Muscle layer of colon (tissue), 2 donors: ENCODE measurements around the gene HOXA7.

ENCODE experiments used
- H3K27ac ChIP-seq: one replicate; pipeline ENCODE4 v1.7.0; 2013; ENCODE audit warnings: low read depth, mild to moderate bottlenecking, low read length, moderate library complexity
- H3K27me3 ChIP-seq, 2 donors: one replicate each; pipeline ENCODE4 v1.7.0; 2013; ENCODE audit warnings: low read length in 2 of 2, mild to moderate bottlenecking in 2 of 2; ENCODE audit not compliant: insufficient read depth in 2 of 2, control insufficient read depth in 1 of 2
- H3K36me3 ChIP-seq: one replicate; pipeline ENCODE4 v1.7.0; 2013; ENCODE audit warnings: mild to moderate bottlenecking, low read length; ENCODE audit not compliant: insufficient read depth
- H3K4me1 ChIP-seq: one replicate; pipeline ENCODE4 v1.7.0; 2013; ENCODE audit warnings: mild to moderate bottlenecking, low read length; ENCODE audit not compliant: insufficient read depth
- H3K4me3 ChIP-seq, 2 donors: one replicate each; pipeline ENCODE4 v1.7.0; 2013; ENCODE audit warnings: low read length in 2 of 2, low read depth in 1 of 2, mild to moderate bottlenecking in 1 of 2, moderate library complexity in 1 of 2
- H3K9ac ChIP-seq: one replicate; pipeline ENCODE4 v1.7.0; 2013; ENCODE audit warnings: low read length
- H3K9me3 ChIP-seq: one replicate; pipeline ENCODE4 v1.7.0; 2013; ENCODE audit warnings: mild to moderate bottlenecking, low read length
- donor health status: abdominal sarcoma.
- donor health status: Adenocarcinoma of cecum.

The HOXA7 gene

DNA sequence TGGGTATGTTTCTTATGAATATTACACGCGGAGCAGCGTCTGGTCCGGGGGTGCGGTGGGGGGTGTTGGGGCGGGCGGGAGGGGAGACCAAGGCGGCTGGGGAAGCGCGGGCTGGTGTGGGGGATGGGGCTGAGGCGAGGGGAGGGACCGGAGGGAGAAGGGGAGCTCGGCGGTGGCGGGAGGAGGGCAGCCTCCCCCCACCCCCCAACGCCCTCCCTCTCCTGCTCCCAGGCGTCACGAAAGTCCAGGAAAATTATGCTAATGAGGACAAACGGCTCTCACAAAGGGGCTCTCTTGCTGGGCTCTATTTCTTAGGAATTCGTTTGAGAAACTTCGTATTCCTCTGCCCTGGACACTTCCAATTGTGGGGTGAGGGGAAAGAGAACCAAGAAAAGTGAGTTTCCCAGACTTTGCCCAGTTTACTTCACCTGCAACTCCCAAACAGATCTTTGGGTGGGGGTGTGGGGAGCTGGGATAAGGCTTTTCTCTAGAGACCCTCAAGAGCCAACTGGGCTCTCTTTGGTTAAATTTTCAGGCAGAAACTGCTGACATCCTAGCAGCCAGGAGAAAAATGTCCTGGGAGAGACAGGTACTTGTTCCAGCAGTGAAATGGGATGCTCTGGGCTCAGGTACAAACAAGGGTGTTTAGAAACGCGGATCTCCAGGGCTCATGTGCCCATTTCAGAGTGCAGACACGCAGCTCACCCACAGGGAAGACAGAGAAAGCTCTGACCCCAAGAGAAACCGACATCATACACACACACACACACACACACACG is 42.3 kb downstream of the HOXA7 start:
- Histone ChIP-seq H3K27me3 (no peaks in the 10 kb centered on the region), H3K27ac (peak overlapping the region; percentile 84), H3K4me1 (peaks cover 66% of the 10 kb centered on the region), H3K9ac (peak overlapping the region; percentile 64), H3K36me3 (peaks cover 1% of the 10 kb centered on the region), H3K4me3 (peak overlapping the region; percentile 30 to 70), H3K9me3 (no peaks in the 10 kb centered on the region)

- peak overlapping the region; percentile 50 for H3K9ac ChIP-seq
- peak overlapping the region; percentile 17 to 62 for H3K4me3 ChIP-seq
- H3K4me1 ChIP-seq, result peaks cover 66% of the 10 kb centered on the region
- no peaks in the 10 kb centered on the region for H3K9me3 ChIP-seq
- H3K27me3 ChIP-seq, result no peaks in the 10 kb centered on the region
- no peaks in the 10 kb centered on the region for H3K36me3 ChIP-seq
- peak overlapping the region; percentile 67 for H3K27ac ChIP-seq
Measured at GRCh38 chr7:27112955-27113949, 43.2 kb downstream of the HOXA7 start.

GRCh38 chr7:27112361-27112760 is 44.1 kb downstream of the HOXA7 start:
- Histone ChIP-seq H3K27ac (peak overlapping the region; percentile 67), H3K9me3 (no peaks in the 10 kb centered on the region), H3K36me3 (no peaks in the 10 kb centered on the region), H3K4me1 (peaks cover 64% of the 10 kb centered on the region), H3K27me3 (no peaks in the 10 kb centered on the region), H3K4me3 (peak overlapping the region in 1 of 2 donors; percentile 17), H3K9ac (peak overlapping the region; percentile 50)

- no peaks in the 10 kb centered on the region for H3K9me3 ChIP-seq
- H3K36me3 ChIP-seq, result no peaks in the 10 kb centered on the region
- H3K4me3 ChIP-seq, result no peak overlapping the region
- H3K9ac ChIP-seq, result peak overlapping the region; percentile 50
- H3K27me3 ChIP-seq, result no peaks in the 10 kb centered on the region
- H3K4me1 ChIP-seq, result peaks cover 62% of the 10 kb centered on the region
- peak overlapping the region; percentile 67 for H3K27ac ChIP-seq
Measured at GRCh38 chr7:27111751-27112277, 44.7 kb downstream of the HOXA7 start.

GRCh38 chr7:27111042-27111750 is 45.3 kb downstream of the HOXA7 start:
- Histone ChIP-seq H3K9ac (no peak overlapping the region), H3K27ac (peak overlapping the region; percentile 67), H3K4me1 (peaks cover 56% of the 10 kb centered on the region), H3K4me3 (peak overlapping the region in 1 of 2 donors; percentile 44), H3K36me3 (no peaks in the 10 kb centered on the region), H3K27me3 (no peaks in the 10 kb centered on the region), H3K9me3 (no peaks in the 10 kb centered on the region)

DNA sequence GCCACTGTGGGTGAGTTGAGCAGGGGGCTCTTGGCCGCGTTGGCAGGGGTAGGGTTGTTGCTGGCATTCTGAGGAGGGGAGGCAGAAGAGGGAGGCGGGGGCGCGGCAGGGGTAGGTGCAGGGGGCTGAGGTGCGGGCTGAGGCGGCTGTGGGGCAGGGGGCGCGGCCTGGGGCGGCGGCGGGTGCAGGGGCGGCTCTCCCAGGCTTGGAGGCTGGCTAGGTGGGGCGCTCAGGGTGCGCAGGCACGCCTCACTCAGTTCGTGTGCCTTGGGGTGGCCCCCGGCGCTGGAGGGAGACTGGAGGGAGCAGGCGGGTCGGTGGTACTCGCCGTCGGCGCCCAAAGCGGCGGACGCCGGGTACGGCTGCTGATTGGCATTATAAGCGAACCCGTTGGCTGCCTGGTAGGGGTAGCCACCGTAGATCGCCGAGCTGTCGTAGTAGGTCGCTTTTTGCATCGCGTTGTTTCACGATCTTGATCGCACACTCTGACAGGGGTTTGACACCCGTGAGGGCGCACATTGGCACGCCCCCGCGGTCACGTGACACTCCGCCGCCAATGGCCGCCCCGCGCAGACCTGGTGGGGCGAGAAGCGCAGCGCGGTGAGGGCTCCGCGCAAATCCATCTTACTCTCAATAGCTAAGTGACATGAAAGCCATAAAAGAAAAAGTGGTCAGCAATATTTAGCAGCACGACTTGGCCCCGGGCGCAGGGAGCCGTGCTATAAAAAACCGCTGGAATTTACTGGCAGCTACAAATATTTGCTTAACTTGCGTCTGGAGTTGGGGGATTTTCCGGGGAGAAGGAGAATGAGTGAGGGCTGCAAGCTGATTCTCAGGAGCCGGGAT is 46.1 kb downstream of the HOXA7 start:
- Histone ChIP-seq H3K9me3 (no peaks in the 10 kb centered on the region), H3K27me3 (no peaks in the 10 kb centered on the region), H3K4me3 (peak overlapping the region in 1 of 2 donors; percentile 44), H3K27ac (peak overlapping the region; percentile 67), H3K4me1 (peaks cover 61% of the 10 kb centered on the region), H3K9ac (no peak overlapping the region), H3K36me3 (no peaks in the 10 kb centered on the region)

DNA sequence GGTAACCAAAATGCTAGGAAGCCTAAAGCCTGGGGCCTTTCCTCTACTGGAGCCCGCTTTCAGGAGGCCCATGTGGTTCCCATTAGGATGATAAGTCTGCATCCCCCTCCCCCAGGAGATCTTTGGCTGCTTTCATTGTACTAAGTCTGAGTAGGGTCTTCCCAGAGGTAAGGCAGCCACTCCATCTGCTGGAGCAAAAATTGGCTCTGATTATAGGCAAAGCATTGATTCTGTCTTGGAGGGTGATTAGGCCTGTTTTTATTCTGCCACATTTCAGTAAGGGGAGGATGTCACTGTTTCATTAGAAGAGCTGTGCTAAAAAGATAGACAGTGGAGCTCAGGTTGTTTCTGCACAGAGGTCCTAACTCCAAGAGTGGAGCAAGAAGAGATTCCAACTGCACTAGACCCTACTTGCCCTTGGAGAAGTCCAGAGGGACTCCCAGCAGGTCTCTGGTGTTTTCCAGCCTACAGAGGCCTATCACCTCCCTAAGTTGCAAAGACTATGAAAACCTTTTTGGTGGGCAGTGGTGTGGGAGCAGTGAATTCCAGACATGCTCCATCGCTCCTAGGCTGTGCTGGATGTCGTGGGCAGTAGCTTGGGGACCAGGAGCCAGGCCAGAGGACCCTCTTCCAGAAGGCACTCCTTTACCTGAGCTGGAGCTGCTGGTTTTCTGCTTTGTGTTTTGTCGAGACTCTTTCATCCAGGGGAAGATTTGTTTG is 46.8 kb downstream of the HOXA7 start:
- Histone ChIP-seq H3K27me3 (no peaks in the 10 kb centered on the region), H3K27ac (peak overlapping the region; percentile 76), H3K9me3 (no peaks in the 10 kb centered on the region), H3K4me1 (peaks cover 66% of the 10 kb centered on the region), H3K36me3 (no peaks in the 10 kb centered on the region), H3K4me3 (no peak overlapping the region), H3K9ac (no peak overlapping the region)

DNA sequence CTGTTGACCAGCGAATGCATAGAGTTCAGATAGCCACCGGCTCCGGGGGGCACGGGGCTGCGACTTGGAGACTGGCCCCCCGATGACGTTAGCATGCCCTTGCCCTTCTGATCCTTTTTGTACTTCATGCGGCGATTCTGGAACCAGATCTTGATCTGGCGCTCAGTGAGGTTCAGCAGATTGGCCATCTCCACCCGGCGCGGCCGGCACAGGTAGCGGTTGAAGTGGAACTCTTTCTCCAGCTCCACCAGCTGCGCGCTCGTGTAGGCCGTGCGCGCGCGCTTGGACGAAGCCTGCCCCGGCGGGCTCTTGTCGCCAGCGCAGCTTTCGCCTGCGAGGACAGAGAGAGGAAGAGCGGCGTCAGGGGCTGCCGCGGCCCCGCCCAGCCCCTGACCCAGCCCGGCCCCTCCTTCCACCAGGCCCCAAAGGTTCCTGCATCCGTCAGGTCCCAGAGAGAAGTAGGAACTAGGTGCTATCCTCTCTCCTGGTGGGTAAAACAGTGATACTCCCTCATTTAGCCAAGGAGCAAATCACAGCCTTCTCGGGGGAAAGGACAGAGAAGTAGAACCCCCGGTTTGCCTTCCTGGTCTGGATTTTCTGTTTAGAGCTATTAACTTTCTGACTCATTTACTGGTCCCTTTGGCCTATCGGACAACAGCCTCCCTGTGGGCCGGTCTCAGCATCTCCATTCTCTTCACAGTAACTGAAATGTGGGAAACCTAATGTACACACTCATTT is 47.9 kb downstream of the HOXA7 start:
- Histone ChIP-seq H3K4me3 (peak overlapping the region; percentile 17 to 44), H3K4me1 (peaks cover 70% of the 10 kb centered on the region), H3K27ac (peak overlapping the region; percentile 76), H3K9ac (no peak overlapping the region), H3K36me3 (no peaks in the 10 kb centered on the region), H3K27me3 (no peaks in the 10 kb centered on the region), H3K9me3 (no peaks in the 10 kb centered on the region)

GRCh38 chr7:27107391-27108381 is 48.8 kb downstream of the HOXA7 start:
- H3K27me3 ChIP-seq, result no peaks in the 10 kb centered on the region
- H3K4me1 ChIP-seq, result peaks cover 65% of the 10 kb centered on the region
- peak overlapping the region in 1 of 2 donors; percentile 44 for H3K4me3 ChIP-seq

More at GRCh38 chr7:27107391-27108381, 48.8 kb downstream of the HOXA7 start:
- no peak overlapping the region for H3K9ac ChIP-seq
- H3K9me3 ChIP-seq, result no peaks in the 10 kb centered on the region
- peak overlapping the region; percentile 76 for H3K27ac ChIP-seq
- H3K36me3 ChIP-seq, result no peaks in the 10 kb centered on the region
